OCI-LY3 (cell line): ENCODE results near the gene DELE1.

ENCODE experiments used
- H2AFZ ChIP-seq: fragments of 200-600, 300-600 bp; shearing (Covaris generic); 2 replicates; pipeline ENCODE4 v1.6.0; 2014; ENCODE audit warnings: antibody characterized with exemption, low read depth, low read length
- H3K27ac ChIP-seq: fragments of 200-600, 300-600 bp; sonication (generic); 2 replicates; pipeline ENCODE4 v1.5.1; 2014; ENCODE audit warnings: mild to moderate bottlenecking, low read length, moderate library complexity, mixed read lengths
- H3K27me3 ChIP-seq: fragments of 200-600, 300-600 bp; sonication (generic); 2 replicates; pipeline ENCODE4 v1.6.1; 2014; ENCODE audit warnings: low read depth, low read length, mixed read lengths
- H3K36me3 ChIP-seq: fragments of 200-600, 300-600 bp; sonication (generic); replicated peaks from 2 replicates; pipeline ENCODE3; 2014; ENCODE audit warnings: low read depth, low read length, mixed read lengths
- H3K4me1 ChIP-seq: fragments of 300-600, 200-600 bp; sonication (generic); 2 replicates; pipeline ENCODE4 v1.6.1; 2014; ENCODE audit warnings: low read length, mixed read lengths
- H3K4me2 ChIP-seq: fragments of 200-600, 300-600 bp; sonication (generic); 2 replicates; pipeline ENCODE4 v1.6.1; 2014; ENCODE audit warnings: low read length, mixed read lengths
- H3K4me3 ChIP-seq: fragments of 300-600, 200-600 bp; sonication (generic); 2 replicates; pipeline ENCODE4 v1.5.1; 2014; ENCODE audit warnings: antibody characterized with exemption, mild to moderate bottlenecking, low read length, moderate library complexity
- H3K79me2 ChIP-seq: fragments of 300-600, 200-600 bp; shearing (Covaris generic); 2 replicates; pipeline ENCODE4 v1.6.1; 2014; ENCODE audit warnings: mild to moderate bottlenecking, low read length, mixed read lengths
- H3K9ac ChIP-seq: fragments of 300-600, 200-600 bp; shearing (Covaris generic); 2 replicates; pipeline ENCODE4 v1.6.0; 2014; ENCODE audit warnings: mild to moderate bottlenecking, low read length, moderate library complexity
- H3K9me3 ChIP-seq: fragments of 200-600, 300-600 bp; shearing (Covaris generic); 2 replicates; pipeline ENCODE4 v1.6.1; 2014; ENCODE audit warnings: low read length, mixed read lengths; ENCODE audit not compliant: insufficient read depth
- H4K20me1 ChIP-seq: fragments of 200-600, 300-600 bp; sonication (generic); 2 replicates; pipeline ENCODE4 v1.6.1; 2016; ENCODE audit warnings: low read length, mixed read lengths; ENCODE audit not compliant: insufficient read depth
- EZH2phosphoT487 ChIP-seq: fragments of 200-600 bp; shearing (Covaris generic); IDR thresholded peaks from 2 replicates; pipeline ENCODE4 v1.6.1; 2018; ENCODE audit warnings: antibody characterized with exemption, mixed run types, low read depth
- TF ChIP-seq, protein P1 (sequence below): fragments of 200-600, 300-600 bp; sonication (generic); IDR thresholded peaks from 2 replicates; pipeline ENCODE4 v1.5.1; 2014; ENCODE audit warnings: antibody characterized with exemption, low read length, low read depth

The DELE1 gene

DNA sequence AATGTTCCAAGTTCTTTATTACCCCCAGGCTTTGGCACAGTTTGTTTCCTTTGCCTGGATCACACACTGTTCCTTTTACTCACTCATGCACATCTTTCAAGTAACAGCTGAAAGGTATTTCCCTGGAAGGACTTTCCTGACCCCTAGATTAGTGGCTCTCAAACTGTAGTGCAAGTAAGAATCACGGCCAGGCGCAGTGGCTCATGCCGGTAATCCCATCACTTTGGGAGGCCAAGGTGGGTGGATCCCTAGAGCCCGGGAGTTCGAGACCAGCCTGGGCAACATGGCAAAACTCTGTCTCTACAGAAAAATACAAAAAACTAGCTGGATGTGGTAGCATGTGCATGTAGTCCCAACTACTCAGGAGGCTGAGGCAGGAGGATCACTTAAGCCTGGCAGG is 19.1 kb upstream of the DELE1 start:
- Histone ChIP-seq H2AFZ (no peak overlapping the region), H4K20me1 (no peaks in the 10 kb centered on the region), H3K27me3 (no peaks in the 10 kb centered on the region), H3K4me3 (no peak overlapping the region), H3K9me3 (no peaks in the 10 kb centered on the region), H3K4me1 (no peaks in the 10 kb centered on the region), H3K4me2 (no peak overlapping the region), H3K9ac (no peak overlapping the region), H3K27ac (no peak overlapping the region), H3K79me2 (no peaks in the 10 kb centered on the region), H3K36me3 (no peaks in the 10 kb centered on the region)
- TF ChIP-seq EZH2phosphoT487: no peak
- TF ChIP-seq, protein P1, sequence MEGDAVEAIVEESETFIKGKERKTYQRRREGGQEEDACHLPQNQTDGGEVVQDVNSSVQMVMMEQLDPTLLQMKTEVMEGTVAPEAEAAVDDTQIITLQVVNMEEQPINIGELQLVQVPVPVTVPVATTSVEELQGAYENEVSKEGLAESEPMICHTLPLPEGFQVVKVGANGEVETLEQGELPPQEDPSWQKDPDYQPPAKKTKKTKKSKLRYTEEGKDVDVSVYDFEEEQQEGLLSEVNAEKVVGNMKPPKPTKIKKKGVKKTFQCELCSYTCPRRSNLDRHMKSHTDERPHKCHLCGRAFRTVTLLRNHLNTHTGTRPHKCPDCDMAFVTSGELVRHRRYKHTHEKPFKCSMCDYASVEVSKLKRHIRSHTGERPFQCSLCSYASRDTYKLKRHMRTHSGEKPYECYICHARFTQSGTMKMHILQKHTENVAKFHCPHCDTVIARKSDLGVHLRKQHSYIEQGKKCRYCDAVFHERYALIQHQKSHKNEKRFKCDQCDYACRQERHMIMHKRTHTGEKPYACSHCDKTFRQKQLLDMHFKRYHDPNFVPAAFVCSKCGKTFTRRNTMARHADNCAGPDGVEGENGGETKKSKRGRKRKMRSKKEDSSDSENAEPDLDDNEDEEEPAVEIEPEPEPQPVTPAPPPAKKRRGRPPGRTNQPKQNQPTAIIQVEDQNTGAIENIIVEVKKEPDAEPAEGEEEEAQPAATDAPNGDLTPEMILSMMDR: no peak

DNA sequence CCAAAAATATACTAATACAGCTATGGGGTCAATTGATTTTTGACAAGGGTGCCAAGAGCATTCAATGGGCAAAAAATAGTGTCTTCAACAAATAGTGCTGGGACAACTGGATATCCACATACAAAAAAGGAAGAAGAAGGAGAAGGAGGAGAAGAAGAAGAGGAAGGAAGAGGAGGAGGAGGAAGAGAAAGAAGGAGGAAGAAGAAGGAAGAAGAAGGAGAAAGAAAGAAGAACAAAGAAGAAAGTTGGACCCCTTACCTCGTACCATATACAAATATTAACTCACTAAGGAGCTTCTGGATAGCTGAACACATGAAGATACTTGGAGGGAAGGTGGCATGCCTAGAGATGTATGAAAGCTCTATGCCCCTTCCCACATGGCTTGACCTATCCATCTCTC is 17.2 kb upstream of the DELE1 start:
- no peaks in the 10 kb centered on the region for H3K9me3 ChIP-seq
- no peaks in the 10 kb centered on the region for H3K36me3 ChIP-seq
- H3K79me2 ChIP-seq: no peaks in the 10 kb centered on the region
- H4K20me1 ChIP-seq: no peaks in the 10 kb centered on the region
- no peak overlapping the region for H2AFZ ChIP-seq
- H3K27ac ChIP-seq: no peak overlapping the region
- TF ChIP-seq, protein P1: no peak
- TF ChIP-seq EZH2phosphoT487: no peak
- no peaks in the 10 kb centered on the region for H3K4me1 ChIP-seq
- H3K27me3 ChIP-seq: no peaks in the 10 kb centered on the region
- no peak overlapping the region for H3K4me2 ChIP-seq
- H3K4me3 ChIP-seq: no peak overlapping the region
- no peak overlapping the region for H3K9ac ChIP-seq

DNA sequence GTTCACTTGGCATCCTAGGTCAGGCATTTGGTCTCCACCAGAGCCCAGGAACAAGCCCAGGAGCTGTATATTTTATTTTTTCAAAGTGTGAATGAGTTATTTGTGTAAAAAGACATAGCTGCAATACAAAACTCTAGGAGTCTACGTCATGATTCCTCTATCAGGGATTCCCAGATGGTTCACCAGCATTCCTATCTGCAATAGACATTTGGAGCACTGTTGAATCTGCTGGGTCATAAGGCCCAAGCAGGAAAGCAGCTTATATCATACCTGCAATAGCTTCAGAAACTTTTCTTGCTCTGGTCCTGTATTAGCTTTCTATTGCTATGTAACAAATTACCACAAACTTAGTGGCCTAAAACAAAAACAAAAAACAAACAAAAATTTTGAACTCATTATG is 16.7 kb upstream of the DELE1 start:
- no peaks in the 10 kb centered on the region for H3K4me1 ChIP-seq
- no peaks in the 10 kb centered on the region for H3K27me3 ChIP-seq
- H2AFZ ChIP-seq: no peak overlapping the region
- no peaks in the 10 kb centered on the region for H3K9me3 ChIP-seq
- no peak overlapping the region for H3K4me3 ChIP-seq
- H3K79me2 ChIP-seq: no peaks in the 10 kb centered on the region
- no peaks in the 10 kb centered on the region for H3K36me3 ChIP-seq
- no peak overlapping the region for H3K4me2 ChIP-seq
- H3K27ac ChIP-seq: no peak overlapping the region
- H4K20me1 ChIP-seq: no peaks in the 10 kb centered on the region
- no peak overlapping the region for H3K9ac ChIP-seq
- TF ChIP-seq EZH2phosphoT487: no peak
- TF ChIP-seq, protein P1: no peak

DNA sequence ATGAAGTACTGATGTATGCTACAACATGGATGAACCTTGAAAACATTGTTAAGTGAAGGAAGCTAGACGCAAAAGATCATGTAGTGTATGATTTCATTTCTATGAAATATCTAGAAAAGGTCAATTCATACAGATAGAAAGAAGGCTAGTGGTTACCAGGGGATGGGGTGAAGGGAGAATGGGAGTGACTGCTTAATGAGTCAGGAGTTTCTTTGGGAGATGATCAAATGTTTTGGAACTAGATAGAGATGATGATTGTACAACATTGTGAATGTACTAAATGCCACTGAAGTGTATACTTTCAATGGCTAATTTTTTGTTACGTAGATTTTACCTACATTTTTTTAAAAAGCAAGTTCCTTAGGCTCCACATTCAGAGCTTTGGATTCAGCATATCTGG is 14.9 kb upstream of the DELE1 start:
- Histone ChIP-seq H3K79me2 (no peaks in the 10 kb centered on the region), H3K27ac (no peak overlapping the region), H3K9me3 (no peaks in the 10 kb centered on the region), H3K4me3 (no peak overlapping the region), H4K20me1 (no peaks in the 10 kb centered on the region), H3K4me2 (no peak overlapping the region), H2AFZ (no peak overlapping the region), H3K36me3 (no peaks in the 10 kb centered on the region), H3K4me1 (peaks cover 7% of the 10 kb centered on the region), H3K27me3 (peaks cover 4% of the 10 kb centered on the region; the same call in 1 of the 2 replicates), H3K9ac (no peak overlapping the region)
- TF ChIP-seq, protein P1: no peak
- TF ChIP-seq EZH2phosphoT487: no peak
